Naive B cell (primary cell): ENCODE results near the gene ADAMTSL4. TPM values are rescaled to one million over a fixed set of nuclear protein-coding genes. Genes with fewer than 3 reads are reported as not detected.

Experiments used
- ATAC-seq, 2 donors: fragments of 150-1000 bp; cut with Tn5 transposase; 2 replicates each; pipeline ENCODE4 v1.10.0; 2021; ENCODE audit warnings: low read depth in 2 of 2, mild to moderate bottlenecking in 2 of 2, moderate library complexity in 2 of 2
- DNase-seq: peaks from one replicate; pipeline ENCODE4 v3.0.0; 2022
- H3K27ac Mint-ChIP-seq, 6 donors: one replicate each; pipeline ENCODE4 v1.8.0; 2020 to 2022; ENCODE audit warnings: mild to moderate bottlenecking in 6 of 6, mixed read lengths in 6 of 6, moderate library complexity in 5 of 6, inconsistent platforms in 2 of 6
- H3K27me3 Mint-ChIP-seq, 3 donors: one replicate each; pipeline ENCODE4 v1.8.0; 2021 to 2022; ENCODE audit warnings: mixed read lengths in 3 of 3, mild to moderate bottlenecking in 1 of 3
- H3K36me3 Mint-ChIP-seq, 2 donors: one replicate each; pipeline ENCODE4 v1.8.0; 2020 to 2022; ENCODE audit warnings: mixed read lengths in 2 of 2, inconsistent platforms in 1 of 2, mild to moderate bottlenecking in 1 of 2
- H3K4me1 Mint-ChIP-seq, 3 donors: one replicate each; pipeline ENCODE4 v1.8.0; 2020 to 2022; ENCODE audit warnings: mixed read lengths in 3 of 3, inconsistent platforms in 1 of 3, mild to moderate bottlenecking in 1 of 3, moderate library complexity in 1 of 3
- H3K4me3 Mint-ChIP-seq, 8 donors: one replicate each; pipeline ENCODE4 v1.8.0; 2020 to 2022; ENCODE audit warnings: mild to moderate bottlenecking in 8 of 8, mixed read lengths in 8 of 8, moderate library complexity in 8 of 8, inconsistent platforms in 2 of 8
- H3K9me3 Mint-ChIP-seq, 7 donors: one replicate each; pipeline ENCODE4 v1.8.0; 2020 to 2022; ENCODE audit warnings: mixed read lengths in 7 of 7, mild to moderate bottlenecking in 5 of 7, inconsistent platforms in 2 of 7, moderate library complexity in 1 of 7
- polyA plus RNA-seq, 6 donors: library from polyadenylated mRNA; unstranded; fragments of 300-500 nt; fragmentation: Illumina TruSeq; gene quantifications; one replicate each; pipeline ENCODE4 v1.2.3, GENCODE V29; 2021; ENCODE audit warnings: low read depth in 6 of 6

ADAMTSL4 gene
- polyA plus RNA-seq, 6 donors from 2014 or later = not detected

DNA sequence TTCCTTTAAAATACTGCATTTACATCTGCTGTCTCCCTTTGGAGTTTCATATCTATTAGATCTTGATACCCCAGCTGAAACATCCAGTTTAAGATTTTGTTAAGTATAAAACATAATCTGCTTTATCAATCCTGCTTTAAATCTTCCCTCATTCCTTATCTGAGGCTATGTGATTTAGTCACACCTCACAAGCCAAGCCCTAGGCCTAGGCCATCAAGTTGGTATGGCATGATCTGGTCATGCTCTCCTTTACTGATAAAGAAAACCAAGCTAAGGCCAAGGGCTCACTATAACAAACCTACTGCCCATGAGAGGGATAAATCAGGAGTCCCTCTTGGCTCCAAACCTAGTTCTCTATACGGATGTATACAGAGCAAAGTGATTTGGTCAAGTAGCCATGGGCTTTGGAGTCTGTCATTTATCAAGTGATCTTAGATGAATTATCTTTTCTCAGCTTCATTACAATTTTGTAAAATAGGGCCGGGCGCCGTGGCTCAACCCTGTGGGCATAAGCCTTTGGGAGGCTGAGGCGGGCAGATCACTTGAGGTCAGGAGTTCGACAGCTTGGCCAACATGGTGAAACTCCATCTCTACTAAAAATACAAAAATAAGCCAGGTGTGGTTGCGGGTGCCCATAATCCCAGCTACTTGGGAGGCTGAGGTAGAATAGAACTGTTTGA, 57.4 kb downstream of the ADAMTSL4 start:
- DNase-seq (no peak), ATAC-seq (no peak)
- peaks cover 9 to 16% (median 14%) of the 10 kb centered on the region in 3 donors for H3K4me1 Mint-ChIP-seq
- H3K4me3 Mint-ChIP-seq = no peak overlapping the region
- H3K27me3 Mint-ChIP-seq = no peaks in the 10 kb centered on the region
- H3K27ac Mint-ChIP-seq = peak overlapping the region in 2 of 6 donors; percentile 35 to 56
- no peaks in the 10 kb centered on the region for H3K9me3 Mint-ChIP-seq
- H3K36me3 Mint-ChIP-seq = no peaks in the 10 kb centered on the region

DNA sequence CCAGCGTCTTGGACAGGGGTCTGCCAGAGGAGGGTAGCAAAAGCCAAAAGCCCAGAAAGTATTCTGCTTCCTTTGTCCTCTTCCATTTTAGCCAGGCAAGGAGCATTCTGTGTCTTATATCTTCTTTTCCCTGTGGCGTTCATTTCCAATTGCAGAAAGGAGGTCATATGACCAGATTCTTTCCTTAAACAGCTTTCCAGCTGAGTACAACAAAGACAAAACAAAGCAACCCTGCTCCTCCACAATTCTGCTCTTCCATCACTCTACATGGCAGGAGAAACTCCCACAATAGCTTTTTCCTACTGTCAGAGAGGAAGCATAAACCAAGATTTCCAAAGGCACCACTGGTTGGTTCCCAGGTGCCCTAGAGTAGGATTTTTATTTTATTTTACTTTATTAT, 60.5 kb downstream of the ADAMTSL4 start:
- H3K27ac Mint-ChIP-seq = peak overlapping the region in 3 of 6 donors; percentile 51 to 83 (median 60)
- H3K27me3 Mint-ChIP-seq = no peaks in the 10 kb centered on the region
- H3K36me3 Mint-ChIP-seq = no peaks in the 10 kb centered on the region
- DNase-seq = no peak
- ATAC-seq = no peak
- no peaks in the 10 kb centered on the region for H3K9me3 Mint-ChIP-seq
- H3K4me3 Mint-ChIP-seq = no peak overlapping the region
- H3K4me1 Mint-ChIP-seq = peaks cover 23 to 37% (median 25%) of the 10 kb centered on the region in 3 donors

Other genes with a start within 250 kb of the ADAMTSL4 start
- 10 to 100 TPM; 13.0 to 38.7 (median 14.6) TPM for gene PRPF3, start 227.9 kb upstream of the ADAMTSL4 start, polyA plus RNA-seq
- gene RPRD2, start 185.3 kb upstream of the ADAMTSL4 start, polyA plus RNA-seq = 10 to 100 TPM in 5 of 6 donors, 1 to 10 TPM in 1; 2.6 to 49.9 (median 28.6) TPM
- 10 to 100 TPM; 31.7 to 49.6 (median 37.4) TPM for gene TARS2, start 62.0 kb upstream of the ADAMTSL4 start, polyA plus RNA-seq
- gene ECM1, start 41.3 kb upstream of the ADAMTSL4 start, polyA plus RNA-seq = not detected
- gene FALEC, start 33.7 kb upstream of the ADAMTSL4 start, polyA plus RNA-seq = 1 to 10 TPM in 3 of 6 donors, under 1 TPM in 1, not detected in 2; 0.68 to 2.6 (median 1.3) TPM
- gene MCL1, start 30.2 kb downstream of the ADAMTSL4 start, polyA plus RNA-seq = 100 to 1,000 TPM in 2 of 6 donors, 10 to 100 TPM in 4; 44.8 to 110 (median 95.1) TPM
- 10 to 100 TPM; 57.1 to 85.2 (median 72.9) TPM for gene ENSA, start 80.2 kb downstream of the ADAMTSL4 start, polyA plus RNA-seq
- 10 to 100 TPM; 10.1 to 27.8 (median 24.4) TPM for gene GOLPH3L, start 147.7 kb downstream of the ADAMTSL4 start, polyA plus RNA-seq
- gene HORMAD1, start 171.5 kb downstream of the ADAMTSL4 start, polyA plus RNA-seq = under 1 TPM in 1 of 6 donors, not detected in 5; 0.56 TPM
- gene CTSS, start 216.4 kb downstream of the ADAMTSL4 start, polyA plus RNA-seq = 100 to 1,000 TPM; 483 to 722 (median 616) TPM